HepG2 (cell line): ENCODE measurements around the gene CTSZ. TPM values are rescaled to one million over a fixed set of nuclear protein-coding genes. Genes with fewer than 3 reads are reported as not detected.
A peak's percentile ranks its signal among the peaks of the same experiment; 100 is the strongest.

Experiments used
- CREB1 ChIP-seq, 2 experiments: fragments of 450-650 bp in 1 of 2; IDR thresholded peaks; 2 replicates each; pipeline ENCODE4 v1.6.1; 2016 to 2017; ENCODE audit warnings: control low read depth in 1 of 2, mild to moderate bottlenecking in 1 of 2, missing compliant biosample characterization in 1 of 2, missing genetic modification characterization in 1 of 2
- DNMT1 ChIP-seq: sonication (generic); formaldehyde crosslinking; IDR thresholded peaks from 2 replicates; pipeline ENCODE4 v1.5.1; 2020; ENCODE audit warnings: mild to moderate bottlenecking, missing genetic modification reagents
- LCORL ChIP-seq, 2 experiments: fragments of 450-650 bp in 1 of 2; sonication (generic) in 1 of 2; formaldehyde crosslinking in 1 of 2; IDR thresholded peaks; 2 replicates each; pipeline versions ENCODE4 v1.5.0 to v1.6.1; 2017 to 2020; ENCODE audit warnings: antibody characterized with exemption in 1 of 2, missing genetic modification reagents in 1 of 2
- MAFF ChIP-seq: IDR thresholded peaks from 2 replicates; pipeline ENCODE4 v1.6.1; 2011; ENCODE audit warnings: low read depth, low read length, improper control_type of control experiment
- MBD4 ChIP-seq: IDR thresholded peaks from 2 replicates; pipeline ENCODE4 v1.6.1; 2012; ENCODE audit warnings: low read length, inconsistent platforms, borderline replicate concordance
- NFIB ChIP-seq: sonication (generic); formaldehyde crosslinking; IDR thresholded peaks from 2 replicates; pipeline ENCODE4 v1.9.0; 2021; ENCODE audit warnings: missing genetic modification reagents, mild to moderate bottlenecking, borderline replicate concordance
- PITX1 ChIP-seq: sonication (generic); formaldehyde crosslinking; IDR thresholded peaks from 2 replicates; pipeline ENCODE4 v1.5.1; 2020; ENCODE audit warnings: mild to moderate bottlenecking, missing genetic modification reagents
- POLR2AphosphoS2 ChIP-seq: IDR thresholded peaks from 2 replicates; pipeline ENCODE4 v1.6.1; 2011; ENCODE audit warnings: low read depth, low read length, improper control_type of control experiment
- SIN3B ChIP-seq: fragments of 150-350 bp; IDR thresholded peaks from 2 replicates; pipeline ENCODE4 v1.6.1; 2014; ENCODE audit warnings: low read length
- ZBTB42 ChIP-seq: sonication (generic); formaldehyde crosslinking; IDR thresholded peaks from 2 replicates; pipeline ENCODE4 v1.5.0; 2020; ENCODE audit warnings: mild to moderate bottlenecking, missing genetic modification reagents
- polyA plus RNA-seq, 8 experiments: library from polyadenylated mRNA; depleted of rRNA in 3 of 8; stranded (reverse) in 7 of 8; unstranded in 1 of 8; fragments of >200 nt; fragmentation: Illumina TruSeq in 4 of 8; extraction: Trizol in 4 of 8; gene quantifications; 2 replicates each; pipeline versions ENCODE4 v1.2.1 to v1.2.3, GENCODE V29; 2011 to 2016; ENCODE audit warnings: low read depth in 4 of 8, missing spikeins in 1 of 8, mixed read lengths in 1 of 8; ENCODE audit not compliant: insufficient read depth in 1 of 8
- total RNA-seq, 5 experiments: library from RNA; depleted of rRNA; stranded (reverse); fragments of >200 nt; fragmentation: Illumina TruSeq; extraction: Trizol; gene quantifications; 2 replicates each; pipeline ENCODE4 v1.2.3, GENCODE V29; 2016; ENCODE audit warnings: low read depth in 1 of 5
- TF ChIP-seq, protein P1 (sequence below): sonication (generic); formaldehyde crosslinking; IDR thresholded peaks from 2 replicates; pipeline ENCODE4 v1.4.0; 2020; ENCODE audit warnings: missing genetic modification reagents, borderline replicate concordance
- TF ChIP-seq, protein P2 (sequence below), 2 experiments: sonication (generic) in 1 of 2; formaldehyde crosslinking in 1 of 2; IDR thresholded peaks; 2 replicates each; pipeline versions ENCODE4 v1.4.0 to v1.6.1; 2016 to 2020; ENCODE audit warnings: borderline replicate concordance in 1 of 2, low read depth in 1 of 2, mild to moderate bottlenecking in 1 of 2, missing genetic modification reagents in 1 of 2
- TF ChIP-seq, protein P3 (sequence below): sonication (generic); formaldehyde crosslinking; IDR thresholded peaks from 2 replicates; pipeline ENCODE4 v1.5.0; 2020; ENCODE audit warnings: missing genetic modification reagents, mild to moderate bottlenecking, borderline replicate concordance
- TF ChIP-seq, protein P4 (sequence below): sonication (generic); formaldehyde crosslinking; IDR thresholded peaks from 2 replicates; pipeline ENCODE4 v1.8.0; 2022; ENCODE audit warnings: low read depth, missing genetic modification reagents
- TF ChIP-seq, protein P5 (sequence below): sonication (generic); formaldehyde crosslinking; IDR thresholded peaks from 2 replicates; pipeline ENCODE4; 2020; ENCODE audit warnings: missing genetic modification reagents, mild to moderate bottlenecking, borderline replicate concordance

The CTSZ gene
- total and polyA plus RNA-seq, 2 of the 13 experiments (the other 11 are each of a cell fraction or from before 2014, with no cell fraction given), result 0.33 TPM; not detected in 1

DNA sequence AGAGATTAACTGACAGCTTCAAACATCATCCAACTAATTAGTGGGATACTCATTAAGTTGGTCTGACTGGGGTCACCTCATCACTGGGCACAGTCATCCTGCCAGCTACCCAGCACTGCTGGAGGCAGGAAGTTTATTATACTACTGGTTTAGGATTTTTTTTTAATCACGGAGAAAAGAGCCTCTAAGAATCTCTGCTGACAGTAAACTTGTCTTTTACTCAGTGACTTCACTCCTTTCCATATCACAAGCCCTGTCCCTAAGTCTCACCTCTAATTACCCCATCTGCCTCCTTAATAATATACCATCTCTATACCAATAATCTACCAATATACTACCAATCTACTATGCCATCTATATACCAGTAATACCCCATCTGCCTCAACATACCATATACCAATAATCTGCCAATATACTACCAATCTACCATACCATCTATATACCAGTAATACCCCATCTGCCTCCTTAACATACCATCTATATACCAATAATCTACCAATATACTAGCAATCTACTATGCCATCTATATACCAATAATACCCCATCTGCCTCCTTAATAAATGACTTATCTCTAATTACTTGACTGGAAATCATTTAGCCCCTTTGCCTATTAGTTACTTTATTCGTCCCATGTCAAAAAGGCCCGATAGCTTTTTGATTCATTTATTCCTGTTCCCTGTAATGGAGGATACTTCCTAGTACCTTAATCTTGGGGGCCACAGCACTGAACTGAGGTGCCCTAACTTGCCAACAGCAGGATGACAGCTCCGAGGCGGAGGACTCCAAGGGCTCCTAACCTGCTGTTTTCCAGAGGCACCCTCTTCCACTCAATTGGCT, 20.1 kb upstream of the CTSZ start (continued):
- TF ChIP-seq, protein P1, sequence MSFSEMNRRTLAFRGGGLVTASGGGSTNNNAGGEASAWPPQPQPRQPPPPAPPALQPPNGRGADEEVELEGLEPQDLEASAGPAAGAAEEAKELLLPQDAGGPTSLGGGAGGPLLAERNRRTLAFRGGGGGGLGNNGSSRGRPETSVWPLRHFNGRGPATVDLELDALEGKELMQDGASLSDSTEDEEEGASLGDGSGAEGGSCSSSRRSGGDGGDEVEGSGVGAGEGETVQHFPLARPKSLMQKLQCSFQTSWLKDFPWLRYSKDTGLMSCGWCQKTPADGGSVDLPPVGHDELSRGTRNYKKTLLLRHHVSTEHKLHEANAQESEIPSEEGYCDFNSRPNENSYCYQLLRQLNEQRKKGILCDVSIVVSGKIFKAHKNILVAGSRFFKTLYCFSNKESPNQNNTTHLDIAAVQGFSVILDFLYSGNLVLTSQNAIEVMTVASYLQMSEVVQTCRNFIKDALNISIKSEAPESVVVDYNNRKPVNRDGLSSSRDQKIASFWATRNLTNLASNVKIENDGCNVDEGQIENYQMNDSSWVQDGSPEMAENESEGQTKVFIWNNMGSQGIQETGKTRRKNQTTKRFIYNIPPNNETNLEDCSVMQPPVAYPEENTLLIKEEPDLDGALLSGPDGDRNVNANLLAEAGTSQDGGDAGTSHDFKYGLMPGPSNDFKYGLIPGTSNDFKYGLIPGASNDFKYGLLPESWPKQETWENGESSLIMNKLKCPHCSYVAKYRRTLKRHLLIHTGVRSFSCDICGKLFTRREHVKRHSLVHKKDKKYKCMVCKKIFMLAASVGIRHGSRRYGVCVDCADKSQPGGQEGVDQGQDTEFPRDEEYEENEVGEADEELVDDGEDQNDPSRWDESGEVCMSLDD (CRISPR knock-in tag), result no peak
- TF ChIP-seq LCORL (IDR thresholded peaks at IDR 0.05), result peak; percentile 24; the same call in 1 of the 2 replicates
- no peak for TF ChIP-seq LCORL (CRISPR knock-in tag; IDR thresholded peaks at IDR 0.05)
- no peak for TF ChIP-seq ZBTB42 (CRISPR knock-in tag)
- no peak for TF ChIP-seq POLR2AphosphoS2
- TF ChIP-seq, protein P2, sequence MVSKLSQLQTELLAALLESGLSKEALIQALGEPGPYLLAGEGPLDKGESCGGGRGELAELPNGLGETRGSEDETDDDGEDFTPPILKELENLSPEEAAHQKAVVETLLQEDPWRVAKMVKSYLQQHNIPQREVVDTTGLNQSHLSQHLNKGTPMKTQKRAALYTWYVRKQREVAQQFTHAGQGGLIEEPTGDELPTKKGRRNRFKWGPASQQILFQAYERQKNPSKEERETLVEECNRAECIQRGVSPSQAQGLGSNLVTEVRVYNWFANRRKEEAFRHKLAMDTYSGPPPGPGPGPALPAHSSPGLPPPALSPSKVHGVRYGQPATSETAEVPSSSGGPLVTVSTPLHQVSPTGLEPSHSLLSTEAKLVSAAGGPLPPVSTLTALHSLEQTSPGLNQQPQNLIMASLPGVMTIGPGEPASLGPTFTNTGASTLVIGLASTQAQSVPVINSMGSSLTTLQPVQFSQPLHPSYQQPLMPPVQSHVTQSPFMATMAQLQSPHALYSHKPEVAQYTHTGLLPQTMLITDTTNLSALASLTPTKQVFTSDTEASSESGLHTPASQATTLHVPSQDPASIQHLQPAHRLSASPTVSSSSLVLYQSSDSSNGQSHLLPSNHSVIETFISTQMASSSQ (IDR thresholded peaks at IDR 0.05; ENCODE audit: low read depth), result no peak
- TF ChIP-seq, protein P2 (CRISPR knock-in tag; IDR thresholded peaks at IDR 0.05; ENCODE audit: borderline replicate concordance), result no peak
- TF ChIP-seq, protein P3, sequence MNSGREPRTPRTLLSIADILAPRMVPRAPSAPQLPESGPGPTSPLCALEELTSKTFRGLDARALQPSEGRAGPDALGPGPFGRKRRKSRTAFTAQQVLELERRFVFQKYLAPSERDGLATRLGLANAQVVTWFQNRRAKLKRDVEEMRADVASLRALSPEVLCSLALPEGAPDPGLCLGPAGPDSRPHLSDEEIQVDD (CRISPR knock-in tag), result no peak
- 0 out of 2 replicates have a peak, but pooled peaks have one; percentile 53 for TF ChIP-seq MBD4
- no peak for TF ChIP-seq NFIB (CRISPR knock-in tag)
- no peak for TF ChIP-seq CREB1 (IDR thresholded peaks at IDR 0.05)
- TF ChIP-seq CREB1 (CRISPR knock-in tag; IDR thresholded peaks at IDR 0.05), result no peak
- no peak for TF ChIP-seq PITX1 (CRISPR knock-in tag)
- no peak for TF ChIP-seq SIN3B
- TF ChIP-seq, protein P4, sequence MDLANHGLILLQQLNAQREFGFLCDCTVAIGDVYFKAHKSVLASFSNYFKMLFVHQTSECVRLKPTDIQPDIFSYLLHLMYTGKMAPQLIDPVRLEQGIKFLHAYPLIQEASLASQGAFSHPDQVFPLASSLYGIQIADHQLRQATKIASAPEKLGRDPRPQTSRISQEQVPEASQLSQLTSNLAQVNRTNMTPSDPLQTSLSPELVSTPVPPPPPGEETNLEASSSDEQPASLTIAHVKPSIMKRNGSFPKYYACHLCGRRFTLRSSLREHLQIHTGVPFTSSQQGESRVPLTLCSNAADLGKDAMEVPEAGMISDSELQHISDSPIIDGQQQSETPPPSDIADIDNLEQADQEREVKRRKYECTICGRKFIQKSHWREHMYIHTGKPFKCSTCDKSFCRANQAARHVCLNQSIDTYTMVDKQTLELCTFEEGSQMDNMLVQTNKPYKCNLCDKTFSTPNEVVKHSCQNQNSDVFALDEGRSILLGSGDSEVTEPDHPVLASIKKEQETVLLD, result no peak
- no peak for TF ChIP-seq DNMT1 (CRISPR knock-in tag)
- TF ChIP-seq, protein P5, sequence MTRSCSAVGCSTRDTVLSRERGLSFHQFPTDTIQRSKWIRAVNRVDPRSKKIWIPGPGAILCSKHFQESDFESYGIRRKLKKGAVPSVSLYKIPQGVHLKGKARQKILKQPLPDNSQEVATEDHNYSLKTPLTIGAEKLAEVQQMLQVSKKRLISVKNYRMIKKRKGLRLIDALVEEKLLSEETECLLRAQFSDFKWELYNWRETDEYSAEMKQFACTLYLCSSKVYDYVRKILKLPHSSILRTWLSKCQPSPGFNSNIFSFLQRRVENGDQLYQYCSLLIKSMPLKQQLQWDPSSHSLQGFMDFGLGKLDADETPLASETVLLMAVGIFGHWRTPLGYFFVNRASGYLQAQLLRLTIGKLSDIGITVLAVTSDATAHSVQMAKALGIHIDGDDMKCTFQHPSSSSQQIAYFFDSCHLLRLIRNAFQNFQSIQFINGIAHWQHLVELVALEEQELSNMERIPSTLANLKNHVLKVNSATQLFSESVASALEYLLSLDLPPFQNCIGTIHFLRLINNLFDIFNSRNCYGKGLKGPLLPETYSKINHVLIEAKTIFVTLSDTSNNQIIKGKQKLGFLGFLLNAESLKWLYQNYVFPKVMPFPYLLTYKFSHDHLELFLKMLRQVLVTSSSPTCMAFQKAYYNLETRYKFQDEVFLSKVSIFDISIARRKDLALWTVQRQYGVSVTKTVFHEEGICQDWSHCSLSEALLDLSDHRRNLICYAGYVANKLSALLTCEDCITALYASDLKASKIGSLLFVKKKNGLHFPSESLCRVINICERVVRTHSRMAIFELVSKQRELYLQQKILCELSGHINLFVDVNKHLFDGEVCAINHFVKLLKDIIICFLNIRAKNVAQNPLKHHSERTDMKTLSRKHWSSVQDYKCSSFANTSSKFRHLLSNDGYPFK (CRISPR knock-in tag), result no peak
- TF ChIP-seq MAFF, result no peak
